Esophagus muscularis mucosa (tissue), 4 donors: ENCODE measurements around the gene INHBC. TPM values are rescaled to one million over a fixed set of nuclear protein-coding genes. Genes with fewer than 3 reads are reported as not detected.
A peak's percentile ranks its signal among the peaks of the same experiment; 100 is the strongest.

Experiments used
- DNase-seq: peaks from one replicate; pipeline ENCODE4 v3.0.0-alpha.2; 2017; ENCODE audit errors: extremely low spot score
- H3K27ac ChIP-seq, 4 donors: fragments of 200-600 bp; sonication (generic); replicated peaks in 1 of 4; 1 replicate in 3 of 4; 2 replicates in 1 of 4; pipeline ENCODE4 v1.5.1; 2016 to 2019; ENCODE audit warnings: mild to moderate bottlenecking in 1 of 4
- H3K27me3 ChIP-seq, 4 donors: fragments of 200-600 bp; sonication (generic); one replicate each; pipeline versions ENCODE4 v1.5.1 to v1.6.0; 2016 to 2019
- H3K36me3 ChIP-seq, 4 donors: fragments of 200-600 bp; sonication (generic); one replicate each; pipeline ENCODE4 v1.5.1; 2016 to 2019
- H3K4me1 ChIP-seq, 4 donors: fragments of 200-600 bp; sonication (generic); one replicate each; pipeline ENCODE4 v1.5.1; 2016 to 2019
- H3K4me3 ChIP-seq, 4 donors: fragments of 200-600 bp; sonication (generic); 1 replicate in 2 of 4; 2 replicates in 2 of 4; pipeline ENCODE4 v1.5.1; 2016 to 2019; ENCODE audit warnings: mild to moderate bottlenecking in 4 of 4, moderate library complexity in 1 of 4
- H3K9me3 ChIP-seq, 4 donors: fragments of 200-600 bp; sonication (generic); 1 replicate in 3 of 4; 2 replicates in 1 of 4; pipeline ENCODE4 v1.5.1; 2016 to 2019
- CTCF ChIP-seq, 3 experiments: fragments of 200-600 bp in 2 of 3; fragments of 450-650 bp in 1 of 3; sonication (generic) in 2 of 3; IDR thresholded peaks; one replicate each; pipeline ENCODE4 v1.5.1; 2017 to 2019; ENCODE audit warnings: antibody characterized with exemption in 3 of 3, mild to moderate bottlenecking in 2 of 3, moderate library complexity in 1 of 3
- EP300 ChIP-seq: sonication (generic); formaldehyde crosslinking; IDR thresholded peaks from one replicate; pipeline ENCODE4 v1.6.1; 2017; ENCODE audit warnings: antibody characterized with exemption
- POLR2A ChIP-seq: fragments of 450-650 bp; IDR thresholded peaks from one replicate; pipeline ENCODE4 v1.6.1; 2017; ENCODE audit warnings: antibody characterized with exemption, moderate library complexity, mild to moderate bottlenecking, low read depth
- POLR2AphosphoS5 ChIP-seq, 2 donors: sonication (generic); formaldehyde crosslinking; IDR thresholded peaks; one replicate each; pipeline ENCODE4 v1.6.1; 2017; ENCODE audit warnings: antibody characterized with exemption in 2 of 2
- WGBS: methylation state at CpG from one replicate; pipeline ENCODE4 v1.1.5; 2018; 5-methylcytosine and 5-hydroxymethylcytosine counted together
- intact Hi-C: fragments of 100-400 bp; cut with DNase I; formaldehyde crosslinking; loops from one replicate; pipeline ENCODE4 v1.15.1; 2023
- total RNA-seq, 4 donors: library from RNA; depleted of rRNA; stranded (reverse); fragments of >200 nt; gene quantifications; one replicate each; pipeline versions ENCODE4 v1.1.0 to v1.2.1, GENCODE V29; 2016

The INHBC gene
- total RNA-seq, 4 donors from 2014 or later, result not detected

DNA sequence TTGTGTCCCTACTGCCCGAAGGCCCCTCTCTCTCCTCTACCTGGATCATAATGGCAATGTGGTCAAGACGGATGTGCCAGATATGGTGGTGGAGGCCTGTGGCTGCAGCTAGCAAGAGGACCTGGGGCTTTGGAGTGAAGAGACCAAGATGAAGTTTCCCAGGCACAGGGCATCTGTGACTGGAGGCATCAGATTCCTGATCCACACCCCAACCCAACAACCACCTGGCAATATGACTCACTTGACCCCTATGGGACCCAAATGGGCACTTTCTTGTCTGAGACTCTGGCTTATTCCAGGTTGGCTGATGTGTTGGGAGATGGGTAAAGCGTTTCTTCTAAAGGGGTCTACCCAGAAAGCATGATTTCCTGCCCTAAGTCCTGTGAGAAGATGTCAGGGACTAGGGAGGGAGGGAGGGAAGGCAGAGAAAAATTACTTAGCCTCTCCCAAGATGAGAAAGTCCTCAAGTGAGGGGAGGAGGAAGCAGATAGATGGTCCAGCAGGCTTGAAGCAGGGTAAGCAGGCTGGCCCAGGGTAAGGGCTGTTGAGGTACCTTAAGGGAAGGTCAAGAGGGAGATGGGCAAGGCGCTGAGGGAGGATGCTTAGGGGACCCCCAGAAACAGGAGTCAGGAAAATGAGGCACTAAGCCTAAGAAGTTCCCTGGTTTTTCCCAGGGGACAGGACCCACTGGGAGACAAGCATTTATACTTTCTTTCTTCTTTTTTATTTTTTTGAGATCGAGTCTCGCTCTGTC lies 22.3 kb downstream of the INHBC start:
- H3K9me3 ChIP-seq, result no peaks in the 10 kb centered on the region
- no peak overlapping the region for H3K4me3 ChIP-seq
- 89% methylated on average over 5 of the region's 6 CpGs for WGBS
- intact Hi-C loops, result no loop called here
- TF ChIP-seq POLR2A, result no peak
- TF ChIP-seq POLR2AphosphoS5 (IDR thresholded peaks at IDR 0.05), result no peak
- no peak for TF ChIP-seq CTCF (IDR thresholded peaks at IDR 0.05)
- TF ChIP-seq EP300, result no peak
- H3K27ac ChIP-seq, result no peak overlapping the region
- peaks cover 36 to 46% (median 42%) of the 10 kb centered on the region in 4 donors for H3K4me1 ChIP-seq
- peaks cover 0 to 28% (median 4%) of the 10 kb centered on the region in 4 donors for H3K27me3 ChIP-seq
- DNase-seq, result no peak
- no peaks in the 10 kb centered on the region for H3K36me3 ChIP-seq

DNA sequence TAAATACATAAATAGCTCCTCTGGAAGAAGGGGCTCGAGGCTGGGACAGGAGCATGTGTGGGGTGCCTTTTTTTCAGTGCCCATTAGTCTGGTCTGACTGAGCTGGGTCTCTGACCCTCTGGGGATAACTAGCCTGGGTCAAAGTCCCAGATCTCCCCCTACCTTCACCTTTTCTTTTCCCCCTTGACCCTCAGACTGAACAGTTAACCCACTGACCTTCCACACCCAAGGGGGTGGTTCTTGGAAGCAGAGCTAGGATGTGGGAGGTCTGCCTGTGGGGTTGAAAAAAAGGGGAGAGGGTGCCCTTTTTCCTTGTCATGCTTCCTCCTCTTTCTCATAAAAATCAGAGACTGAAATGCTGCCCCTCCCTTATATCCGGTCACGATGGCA lies 24.1 kb downstream of the INHBC start:
- no peak for DNase-seq
- Histone ChIP-seq H3K27me3 (peaks cover 0 to 28% (median 4%) of the 10 kb centered on the region in 4 donors), H3K27ac (peak overlapping the region; percentile 73 to 87 (median 82)), H3K36me3 (no peaks in the 10 kb centered on the region), H3K9me3 (no peaks in the 10 kb centered on the region), H3K4me1 (peaks cover 23 to 44% (median 40%) of the 10 kb centered on the region in 4 donors), H3K4me3 (peak overlapping the region; percentile 64 to 79 (median 66))
- intact Hi-C loops, result no loop called here
- TF ChIP-seq CTCF (IDR thresholded peaks at IDR 0.05), result no peak
- TF ChIP-seq EP300, result no peak
- no peak for TF ChIP-seq POLR2AphosphoS5 (IDR thresholded peaks at IDR 0.05)
- TF ChIP-seq POLR2A, result no peak
- 25% methylated on average over 3 of the region's 3 CpGs for WGBS

DNA sequence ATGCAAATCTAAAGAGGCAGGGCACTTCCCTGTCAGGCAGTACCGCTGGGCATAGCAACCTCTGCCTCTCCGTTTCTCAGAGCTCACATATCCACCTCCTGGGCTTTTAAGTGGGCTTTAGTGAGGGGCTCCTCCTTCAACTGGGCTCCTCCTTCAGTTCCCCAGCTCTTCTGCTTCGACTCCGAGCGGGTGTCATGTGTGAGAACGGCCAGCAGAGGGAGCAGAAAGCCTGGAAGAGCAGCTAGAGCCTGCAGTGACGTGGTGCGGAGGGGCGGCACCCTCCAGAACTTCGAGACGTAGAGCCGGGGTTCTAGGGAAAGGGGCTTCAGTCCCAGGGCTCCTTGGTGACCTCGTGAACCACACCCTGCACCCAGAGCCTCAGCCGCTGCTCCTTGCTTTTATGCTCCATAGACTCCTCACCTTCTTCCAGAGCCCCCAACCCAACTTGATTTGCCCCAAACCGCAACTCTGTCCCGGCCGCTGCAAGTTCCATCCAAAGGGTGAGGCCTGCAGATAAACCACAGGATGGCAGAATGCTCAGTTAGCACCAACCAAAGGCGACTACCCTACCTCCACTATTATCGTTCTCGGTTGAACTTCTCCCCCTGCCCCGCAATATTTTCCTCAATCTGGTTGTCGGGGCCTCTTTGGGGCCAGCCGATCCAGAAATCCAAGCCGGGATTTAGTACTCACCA lies 24.6 kb downstream of the INHBC start:
- Histone ChIP-seq H3K4me1 (peaks cover 23 to 44% (median 40%) of the 10 kb centered on the region in 4 donors), H3K27me3 (peaks cover 0 to 28% (median 4%) of the 10 kb centered on the region in 4 donors), H3K36me3 (no peaks in the 10 kb centered on the region), H3K4me3 (peak overlapping the region; percentile 64 to 79 (median 66)), H3K27ac (peak overlapping the region; percentile 73 to 87 (median 82)), H3K9me3 (no peaks in the 10 kb centered on the region)
- TF ChIP-seq EP300 (no peak), POLR2AphosphoS5 (IDR thresholded peaks at IDR 0.05) (peak; percentile 2 to 70), CTCF (IDR thresholded peaks at IDR 0.05) (peak; percentile 95 to 99 (median 96)), POLR2A (peak; percentile 48)
- intact Hi-C loops, result no loop called here
- DNase-seq, result peak; percentile 97
- WGBS, result 1% methylated on average over 14 of the region's 24 CpGs

- H3K4me3 ChIP-seq, result peak within 1 kb of the TSS; percentile 64 to 79 (median 66)
- no peaks in the 10 kb centered on the region for H3K9me3 ChIP-seq
- no peak for TF ChIP-seq CTCF (IDR thresholded peaks at IDR 0.05)
- no peak for TF ChIP-seq POLR2A
- no peak for TF ChIP-seq EP300
- TF ChIP-seq POLR2AphosphoS5 (IDR thresholded peaks at IDR 0.05), result no peak
- H3K27me3 ChIP-seq, result peaks cover 0 to 22% (median 4%) of the 10 kb centered on the region in 4 donors
- peak within 1 kb of the TSS; percentile 73 to 87 (median 82) for H3K27ac ChIP-seq
- peaks cover 23 to 44% (median 40%) of the 10 kb centered on the region in 4 donors for H3K4me1 ChIP-seq
- no peak for DNase-seq
- intact Hi-C loops, result loop anchor here (2.0 kb wide), 1 partner anchor 89 kb away; no protein-coding TSS in a partner anchor
- H3K36me3 ChIP-seq, result no peaks in the 10 kb centered on the region
- under 1% methylated on average over 23 of the region's 36 CpGs for WGBS
Measured at GRCh38 chr12:57459750-57460467, 25.3 kb downstream of the INHBC start, which contains the start of gene GLI1. TSS of gene GLI1 (plus strand) at chr12:57459785. CDS start at chr12:57463692, 3,907 bp downstream.
